Right renal pelvis (tissue), 4 donors: ENCODE results near the gene GRID2. TPM values are rescaled to one million over a fixed set of nuclear protein-coding genes. Genes with fewer than 3 reads are reported as not detected.

Source experiments
- DNase-seq, 4 donors: peaks; one replicate each; pipeline ENCODE4 v3.0.0-alpha.2; 2013; ENCODE audit warnings: low read depth in 4 of 4, low spot score in 3 of 4, missing footprints in 1 of 4
- polyA plus RNA-seq, 4 donors: library from polyadenylated mRNA; unstranded; fragments of 120-200 nt; gene quantifications; one replicate each; pipeline ENCODE4 v1.2.1, GENCODE V29; 2013; ENCODE audit not compliant: insufficient read length in 4 of 4

Gene GRID2
- polyA plus RNA-seq, 4 donors = 2.6 to 7.4 (median 5.5) TPM

DNA sequence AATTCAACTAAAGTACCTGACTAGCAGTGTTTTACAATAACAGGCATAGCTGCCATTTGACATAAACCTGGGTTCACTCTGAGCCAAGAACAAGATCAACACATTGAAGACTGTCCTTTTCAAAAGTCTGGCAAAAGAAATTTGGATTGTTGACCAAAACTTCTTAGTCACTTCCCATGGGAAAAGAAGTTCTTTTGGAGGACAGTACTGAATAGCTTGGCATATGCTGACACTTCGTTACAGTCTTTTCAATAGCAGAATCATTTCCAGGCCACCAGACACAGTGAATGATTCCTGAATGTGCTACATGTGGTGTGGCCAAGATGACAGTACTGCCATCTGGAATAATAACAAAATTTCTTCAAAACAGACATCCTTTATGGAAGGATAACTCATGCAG, 560.3 kb downstream of the GRID2 start:
- DNase-seq = no peak

DNA sequence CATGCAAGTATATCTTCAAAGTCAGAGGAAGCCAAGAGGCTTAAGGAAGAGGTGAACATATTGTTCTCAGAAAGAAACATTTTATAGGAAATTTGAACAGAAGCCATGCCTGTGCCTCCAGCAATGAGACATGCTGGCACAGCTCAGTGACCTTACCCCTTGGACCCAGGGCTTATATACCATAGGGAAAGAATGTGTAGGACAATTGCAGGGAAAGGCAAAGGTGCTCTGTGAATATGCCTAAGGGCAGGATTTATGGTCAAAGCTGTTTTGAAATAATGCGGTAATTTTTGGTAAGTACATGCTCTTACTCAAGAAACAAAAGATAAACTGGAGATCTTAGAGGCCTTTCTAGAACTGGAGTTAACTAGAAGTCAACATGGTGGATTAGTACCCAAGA, 568.8 kb downstream of the GRID2 start:
- no peak for DNase-seq

DNA sequence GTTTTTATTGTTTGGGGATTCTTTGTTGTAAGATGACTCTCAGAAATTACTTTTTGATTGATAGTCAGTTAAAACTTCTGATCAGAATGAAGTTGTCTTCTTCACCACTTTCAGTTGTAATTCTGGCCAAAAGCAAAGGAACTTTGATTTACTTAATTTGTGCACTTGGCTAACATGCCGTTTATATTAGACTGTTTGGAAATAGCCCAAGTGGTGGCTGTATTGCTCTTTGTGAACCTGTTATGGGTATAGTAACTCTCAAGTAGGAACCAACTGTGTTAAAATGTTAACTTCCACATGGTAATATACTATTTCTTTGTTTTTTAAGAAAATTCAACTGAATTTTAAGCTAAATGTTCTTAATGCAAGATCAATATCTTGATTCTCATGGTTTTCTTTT, 581.9 kb downstream of the GRID2 start:
- no peak for DNase-seq

DNA sequence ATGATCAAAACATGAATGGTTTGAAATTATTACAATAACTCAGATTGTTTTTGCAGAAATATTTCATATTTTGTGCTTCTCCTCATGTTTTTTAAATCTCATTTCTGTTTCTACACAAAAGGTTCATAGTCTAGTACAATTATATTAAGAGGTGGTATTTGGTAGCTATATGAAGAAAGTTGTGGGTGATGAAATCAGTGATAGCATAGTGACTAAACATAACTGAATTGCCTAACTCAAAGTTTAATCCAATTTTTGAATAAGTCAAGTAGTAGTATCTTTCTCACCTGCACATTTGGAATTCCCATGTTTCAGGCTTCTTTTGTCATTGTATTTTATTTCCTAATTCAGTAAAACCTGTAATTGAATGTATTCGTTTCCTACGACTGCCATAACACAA, 648.7 kb downstream of the GRID2 start:
- no peak for DNase-seq

DNA sequence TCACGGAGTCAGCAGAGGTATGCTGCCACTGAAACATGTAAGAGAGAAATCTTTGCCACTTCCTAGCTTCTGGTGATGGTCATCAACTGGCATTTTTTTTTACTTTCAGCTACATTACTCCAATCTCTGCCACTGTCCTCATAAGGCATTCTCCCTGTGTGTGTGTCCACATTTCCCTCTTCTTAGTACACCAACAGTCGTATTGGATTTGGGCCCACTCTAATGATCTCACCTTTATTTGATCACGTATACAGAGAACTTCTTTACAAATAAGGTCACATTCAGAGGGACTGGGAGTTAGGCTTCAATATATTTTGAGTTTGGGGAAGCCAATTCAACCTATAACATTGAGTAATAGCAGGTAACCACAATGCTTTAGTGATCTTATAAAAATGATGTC, 649.1 kb downstream of the GRID2 start:
- no peak for DNase-seq

DNA sequence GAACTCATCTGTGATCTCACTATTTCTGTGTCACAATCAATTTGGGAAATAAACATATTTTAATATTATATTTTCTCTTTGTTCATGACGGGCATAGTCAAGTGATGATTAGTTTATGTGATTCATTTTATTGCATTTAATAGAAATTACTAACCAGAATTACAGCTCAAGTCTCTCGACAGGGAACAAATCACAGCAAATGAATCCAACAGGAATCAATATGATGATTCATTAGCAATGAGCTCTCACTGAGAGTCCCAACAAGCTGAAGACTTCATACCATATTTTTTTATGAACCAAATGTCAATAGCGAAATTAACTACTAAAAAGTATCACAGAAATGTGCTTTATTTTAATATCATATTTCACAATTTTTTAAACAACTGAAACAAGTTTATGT, 649.7 kb downstream of the GRID2 start:
- DNase-seq = no peak

DNA sequence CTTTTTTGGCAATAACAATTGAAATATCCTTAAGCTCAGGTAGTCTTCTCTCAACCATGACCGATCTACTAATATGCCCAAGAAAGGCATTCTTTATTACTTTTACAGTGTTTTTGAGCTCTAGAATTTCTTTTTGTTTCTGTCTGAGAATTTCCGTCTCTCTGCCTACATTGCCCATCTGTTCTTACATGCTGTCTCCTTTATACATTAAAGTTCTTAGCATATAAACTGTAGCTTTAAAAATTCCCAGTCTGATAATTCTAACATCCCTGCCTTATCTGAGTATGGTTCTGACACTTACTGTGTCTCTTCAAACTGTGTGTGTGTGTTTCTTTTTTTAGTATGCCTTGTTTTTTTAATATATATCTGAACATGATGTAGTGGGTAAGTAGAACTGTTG, 658.1 kb downstream of the GRID2 start:
- DNase-seq = no peak

DNA sequence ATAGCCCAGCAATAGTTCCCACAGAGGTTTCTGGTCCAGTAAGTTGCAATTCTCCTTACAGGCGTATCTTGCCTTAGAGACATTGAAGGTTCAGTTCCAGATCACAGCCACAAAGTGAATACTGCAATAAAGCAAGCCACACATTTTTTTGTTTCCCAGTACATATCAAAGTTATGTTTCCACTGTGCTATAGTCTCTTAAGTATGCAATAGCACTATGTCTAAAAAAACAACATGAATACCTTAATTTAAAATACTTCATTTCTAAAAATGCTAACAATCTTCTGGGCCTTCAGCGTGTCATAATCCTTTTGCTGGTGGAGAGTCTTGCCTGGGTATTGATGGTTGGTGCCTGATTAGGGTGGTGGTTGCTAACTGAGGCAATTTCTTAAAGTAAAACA, 659.1 kb downstream of the GRID2 start:
- DNase-seq = no peak

DNA sequence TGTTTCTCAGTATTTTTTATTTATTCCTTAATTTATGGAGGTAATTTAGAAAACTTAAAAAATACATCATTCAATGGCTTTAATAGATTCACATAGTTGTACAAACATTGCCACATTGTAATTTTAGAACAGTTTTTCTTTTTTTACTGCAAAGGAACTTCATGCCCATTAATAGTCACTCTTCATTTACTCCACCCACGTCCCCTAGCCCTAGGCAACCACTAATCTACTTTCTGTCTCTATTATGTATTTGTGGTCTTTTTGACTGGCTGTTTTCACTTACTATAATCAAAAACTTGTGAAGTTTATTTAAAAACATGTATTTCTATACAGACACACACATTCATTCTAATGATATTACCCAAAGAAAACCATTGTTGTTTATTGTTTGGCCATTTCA, 664.8 kb downstream of the GRID2 start:
- DNase-seq = no peak

DNA sequence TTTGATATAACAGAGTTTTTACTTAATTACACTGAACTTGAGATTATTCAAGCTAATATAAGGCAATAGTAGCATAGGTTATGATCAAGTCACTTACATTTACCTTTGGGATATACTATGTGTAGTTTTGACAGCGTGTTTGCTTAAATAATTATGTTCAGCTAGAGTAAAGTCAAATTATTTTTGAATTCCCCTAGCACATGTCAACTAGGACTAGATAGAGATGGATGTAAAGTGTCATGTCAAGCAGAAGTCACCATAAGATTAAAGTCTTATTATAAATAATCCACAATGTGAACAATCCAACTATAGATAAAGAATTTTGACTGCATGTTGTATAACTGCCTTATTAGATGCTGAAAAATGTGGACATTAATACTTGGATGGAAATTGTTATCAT, 665.2 kb downstream of the GRID2 start:
- no peak for DNase-seq

DNA sequence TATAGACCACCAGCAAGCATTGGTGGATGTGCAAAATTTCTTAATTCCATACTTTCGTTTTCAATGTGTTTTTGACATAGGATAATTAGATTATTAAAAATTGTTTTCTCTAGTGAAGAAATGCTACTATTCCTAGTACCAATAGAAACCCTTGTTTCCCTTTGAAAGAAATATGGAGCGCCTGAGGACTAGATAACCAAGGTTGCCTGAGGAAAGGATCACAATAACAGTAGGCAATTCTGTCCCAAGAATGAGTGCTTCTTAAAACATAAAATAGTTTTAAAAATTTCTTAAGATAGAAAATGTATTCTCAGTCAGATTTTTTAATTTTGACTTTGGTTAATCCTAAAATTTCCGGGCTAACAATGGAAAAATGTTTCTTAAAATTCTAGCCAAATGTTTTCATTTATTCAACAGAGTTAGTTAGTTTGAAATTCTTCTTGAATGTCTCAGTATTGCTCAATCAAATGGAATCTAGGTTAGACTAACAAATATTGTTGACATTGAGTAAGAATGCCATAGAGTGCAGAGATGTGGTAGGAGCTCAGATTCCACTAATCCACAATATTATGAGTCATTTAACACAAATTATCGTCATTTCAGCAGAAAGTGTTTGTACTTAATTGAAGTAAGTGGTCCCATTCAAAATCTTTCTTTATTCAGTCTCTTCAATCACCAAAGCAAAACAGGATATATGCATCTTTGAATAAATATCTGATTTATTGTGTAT, 666.0 kb downstream of the GRID2 start:
- no peak for DNase-seq

DNA sequence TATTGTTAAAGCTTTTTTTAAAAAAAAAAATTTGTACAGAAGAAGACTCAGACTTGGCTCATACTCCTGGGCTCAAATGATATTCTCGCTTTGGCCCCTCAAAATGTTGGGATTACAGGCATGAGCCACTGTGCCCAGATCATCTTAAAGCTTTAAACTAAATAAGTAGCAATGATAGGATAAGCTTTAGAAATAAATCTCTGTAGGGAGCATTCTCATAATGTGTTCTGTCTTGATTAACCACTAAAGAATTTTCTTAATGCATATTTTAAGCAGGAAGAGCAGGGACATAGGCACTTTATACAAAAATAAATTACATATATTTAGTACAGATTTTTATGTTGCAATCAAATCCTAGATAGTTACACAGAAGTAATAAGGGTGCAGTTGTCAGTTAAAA, 667.2 kb downstream of the GRID2 start:
- DNase-seq = no peak

DNA sequence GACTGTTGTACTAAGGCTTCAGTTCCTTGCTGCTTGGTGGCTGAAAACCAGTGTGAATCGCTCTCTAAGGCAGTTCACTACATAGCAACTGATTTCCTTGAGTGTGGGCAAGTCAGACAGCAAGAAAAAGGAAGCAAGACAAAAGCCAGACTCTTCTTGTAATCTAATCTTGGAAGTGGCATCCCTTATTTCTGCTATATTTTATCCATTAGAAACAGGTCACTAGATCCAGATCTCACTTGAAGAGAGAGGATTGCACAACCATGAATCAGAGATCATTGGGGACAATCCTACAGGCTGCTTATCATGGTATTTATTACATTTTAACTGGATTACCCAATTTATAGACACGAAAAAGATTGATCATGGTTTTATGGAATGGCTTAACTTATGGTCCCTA, 684.5 kb downstream of the GRID2 start:
- no peak for DNase-seq

DNA sequence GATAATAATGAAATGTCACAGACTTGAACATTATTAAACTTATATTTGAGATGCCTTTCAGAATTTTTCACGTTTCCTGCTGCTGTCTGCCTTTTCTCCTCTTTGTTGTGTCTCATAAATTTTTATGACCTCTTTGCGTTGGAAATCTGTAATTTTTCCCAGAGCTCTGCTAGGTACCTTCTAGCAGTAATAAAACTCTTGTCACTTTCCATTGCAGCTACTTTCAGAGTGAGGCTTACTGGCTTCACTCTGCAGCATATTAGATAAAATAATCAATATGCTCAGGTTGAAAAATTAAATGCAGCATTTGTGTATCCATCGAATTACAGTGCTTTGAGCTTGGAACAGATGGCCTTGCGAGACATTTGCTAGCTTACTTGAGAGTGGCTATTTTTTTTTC, 689.0 kb downstream of the GRID2 start:
- no peak for DNase-seq

DNA sequence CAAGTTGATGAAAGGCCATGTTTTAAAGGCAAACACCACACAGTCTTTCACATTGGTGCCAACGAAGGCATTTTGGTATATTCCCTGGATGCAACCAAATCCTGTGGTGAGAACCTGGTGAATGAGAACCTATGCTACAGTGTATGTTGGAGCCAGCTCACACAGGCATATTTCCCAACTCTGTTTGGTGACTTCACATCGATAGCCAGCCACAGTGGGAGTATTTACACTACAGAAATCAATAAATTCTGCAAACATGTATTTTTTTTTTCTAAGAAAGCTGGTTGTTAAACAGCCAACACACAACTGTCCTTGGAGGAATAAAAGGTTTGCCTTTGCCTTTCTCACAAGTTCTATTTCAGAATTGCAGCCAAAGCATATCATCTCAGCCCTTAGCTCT, 691.0 kb downstream of the GRID2 start:
- no peak for DNase-seq

DNA sequence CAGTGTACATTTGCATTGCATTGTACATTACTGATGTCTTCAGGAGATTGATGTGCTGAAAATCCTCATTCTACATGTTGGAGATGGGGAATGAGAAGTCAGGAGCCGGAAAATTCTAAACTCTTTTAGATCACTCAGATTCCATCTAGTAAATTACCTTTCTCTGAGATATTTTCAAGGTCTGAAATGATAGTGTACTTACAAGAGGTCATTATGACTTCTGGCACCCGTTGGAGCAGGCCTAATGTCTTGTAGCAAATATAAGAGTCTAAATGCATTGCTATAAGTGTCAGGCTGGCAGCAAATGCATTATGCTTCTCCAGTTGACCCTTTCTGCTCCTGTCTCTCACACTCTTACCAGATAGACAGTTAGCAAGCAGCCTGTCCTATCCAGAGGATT, 692.8 kb downstream of the GRID2 start:
- DNase-seq = no peak

DNA sequence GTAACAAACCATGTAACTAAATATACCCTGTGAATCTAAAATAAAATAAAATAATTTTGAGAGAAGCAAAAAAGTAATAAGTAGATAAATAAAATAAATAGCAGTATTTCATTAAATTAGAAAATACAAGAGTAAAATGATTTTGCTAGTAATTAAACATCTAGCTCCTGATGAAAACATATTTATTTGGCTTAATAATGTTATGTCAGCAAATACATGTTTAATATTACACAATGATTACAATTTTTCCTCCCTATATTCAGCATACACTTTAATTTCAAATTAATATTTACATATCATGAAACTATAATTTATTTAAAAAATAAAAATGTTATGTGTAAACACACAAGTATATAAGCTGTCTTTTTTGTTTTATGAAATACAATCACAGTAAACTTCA, 697.1 kb downstream of the GRID2 start:
- DNase-seq = no peak

DNA sequence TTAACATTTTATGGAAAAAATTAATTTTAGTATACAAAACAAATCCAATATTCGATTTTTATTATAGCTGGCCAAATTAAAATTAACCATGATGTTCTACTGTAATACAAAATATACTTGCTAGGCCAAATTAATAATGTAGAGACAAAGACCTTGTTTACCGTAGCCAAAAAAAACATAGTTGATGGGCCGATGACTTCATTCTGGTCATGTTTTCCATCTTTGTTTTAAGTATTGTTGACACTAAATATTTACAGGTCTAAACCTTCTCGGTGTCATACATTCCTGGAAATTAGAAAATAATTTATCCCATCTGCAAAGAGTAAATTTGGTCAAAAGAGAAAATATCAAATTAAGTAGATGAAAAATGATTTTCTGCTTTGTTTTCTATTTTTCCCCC, 698.5 kb downstream of the GRID2 start:
- DNase-seq = no peak

DNA sequence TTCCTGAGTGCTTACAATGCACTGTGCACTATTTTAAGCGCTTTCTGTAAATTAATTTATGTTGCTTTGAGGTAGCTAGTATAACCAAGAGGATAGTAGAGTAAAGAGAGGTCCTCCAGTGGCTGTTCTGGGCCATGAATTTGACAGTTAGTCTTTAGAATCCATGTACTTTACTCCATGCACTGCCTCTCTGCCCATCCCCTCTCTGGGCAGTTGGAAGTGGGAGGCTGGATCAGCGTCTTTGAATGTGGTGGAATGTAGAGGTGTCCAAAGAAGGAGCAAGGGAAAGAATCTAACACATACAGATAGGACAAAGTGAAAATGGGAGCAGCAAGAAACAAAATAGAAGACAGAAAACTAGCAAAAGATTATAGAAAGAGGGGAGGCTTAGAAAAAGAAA, 712.6 kb downstream of the GRID2 start:
- DNase-seq = no peak

DNA sequence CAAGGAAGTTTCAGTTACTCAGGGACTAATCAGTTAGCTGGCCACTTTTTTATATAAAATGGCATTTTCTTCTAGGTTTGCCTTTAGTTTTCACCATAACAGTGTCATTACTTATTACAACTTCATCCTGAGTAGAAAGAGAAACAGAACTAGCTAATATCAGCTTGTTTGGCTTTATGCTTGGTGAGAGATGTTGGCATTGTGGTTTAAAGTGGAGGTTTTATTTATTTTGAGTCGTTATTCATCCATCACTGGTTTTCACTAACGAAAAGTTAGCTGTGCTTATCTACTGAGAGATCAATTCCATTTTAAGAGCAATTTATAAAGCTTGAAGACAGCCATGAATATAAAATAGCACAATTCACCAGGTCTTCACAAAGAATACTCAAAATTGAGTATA, 714.5 kb downstream of the GRID2 start:
- DNase-seq = no peak

DNA sequence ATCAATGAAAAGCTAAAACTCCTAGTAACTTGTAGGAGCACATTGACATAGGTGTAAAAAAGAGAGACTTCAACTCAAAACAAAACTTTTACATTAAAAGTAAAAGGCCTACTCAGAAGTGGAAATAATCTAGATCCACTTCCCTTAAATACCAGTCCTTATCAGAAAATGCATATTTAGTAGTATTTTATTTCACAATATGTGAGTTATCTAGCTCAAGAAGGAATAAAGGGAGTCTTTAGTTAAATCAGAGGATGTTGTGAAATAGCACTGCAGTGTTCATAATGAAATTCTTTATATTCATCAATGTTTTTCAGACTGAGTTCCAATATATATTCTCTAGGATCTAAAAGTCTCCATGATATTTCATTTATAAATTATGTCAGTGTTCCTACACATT, 715.0 kb downstream of the GRID2 start:
- no peak for DNase-seq

DNA sequence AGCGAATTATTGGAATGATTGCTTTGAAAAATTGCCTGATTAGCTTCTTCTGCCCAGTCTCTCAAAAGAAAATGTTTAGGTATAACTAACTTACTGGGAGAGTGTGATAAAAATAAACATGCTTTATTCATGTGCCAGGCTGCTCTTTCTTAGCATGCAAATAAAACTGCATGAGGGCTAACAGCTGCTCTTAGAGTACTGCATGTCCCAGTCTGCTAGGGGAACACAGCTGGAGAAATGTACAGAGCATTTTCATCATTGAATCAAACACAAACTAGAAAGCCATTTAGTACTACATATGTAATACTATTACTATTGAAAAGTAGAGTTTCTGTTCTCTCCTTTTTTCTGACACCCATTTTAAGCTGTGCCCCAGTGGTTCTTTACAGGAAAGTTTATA, 726.0 kb downstream of the GRID2 start:
- DNase-seq = peak in 1 of 4 donors; percentile 11

DNA sequence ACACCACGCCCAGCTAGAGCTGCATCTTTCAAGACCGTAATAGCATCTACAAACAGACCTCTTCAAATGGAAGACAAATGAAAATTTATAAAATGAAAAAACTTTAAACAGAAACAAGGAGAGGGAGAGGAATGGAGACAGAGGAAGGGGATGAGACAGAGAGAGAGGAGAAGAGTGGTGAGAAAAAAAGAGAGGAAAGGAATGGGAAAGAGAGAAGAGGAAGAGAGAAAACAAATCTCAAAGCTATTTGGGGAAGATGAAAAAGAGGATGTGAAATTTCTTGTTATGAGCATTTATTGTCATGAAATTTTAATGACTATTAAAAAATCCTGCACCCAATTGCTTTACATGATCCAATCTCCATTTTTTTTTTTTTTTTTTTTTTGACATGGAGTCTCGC, 726.9 kb downstream of the GRID2 start:
- no peak for DNase-seq
